H9 (cell line): Measurements from ENCODE around the gene ANP32E. TPM values are rescaled to one million over a fixed set of nuclear protein-coding genes. Genes with fewer than 3 reads are reported as not detected.

Experiments
- DNase-seq: peaks from one replicate; pipeline ENCODE4 v3.0.0-alpha.2; 2017
- H2AFZ ChIP-seq: one replicate; pipeline ENCODE4 v1.6.1; 2013; ENCODE audit warnings: mild to moderate bottlenecking, low read length, control low read depth, moderate library complexity
- H2AK5ac ChIP-seq: 2 replicates; pipeline ENCODE4 v1.6.1; 2013; ENCODE audit warnings: low read length, control low read depth, mixed read lengths; ENCODE audit not compliant: insufficient read length
- H2BK120ac ChIP-seq: one replicate; pipeline ENCODE4 v1.6.1; 2013; ENCODE audit warnings: low read depth, mild to moderate bottlenecking, low read length, control low read depth, inconsistent platforms; ENCODE audit not compliant: poor library complexity, severe bottlenecking
- H2BK12ac ChIP-seq: 2 replicates; pipeline ENCODE4 v1.6.1; 2013; ENCODE audit warnings: low read length, control low read depth, mixed read lengths, low read depth; ENCODE audit not compliant: insufficient read length
- H2BK15ac ChIP-seq: 2 replicates; pipeline ENCODE4 v1.6.1; 2013; ENCODE audit warnings: low read depth, low read length, control low read depth
- H2BK20ac ChIP-seq: one replicate; pipeline ENCODE4 v1.6.1; 2013; ENCODE audit warnings: low read depth, mild to moderate bottlenecking, low read length, control low read depth, inconsistent platforms; ENCODE audit not compliant: poor library complexity, severe bottlenecking
- H2BK5ac ChIP-seq: 2 replicates; pipeline ENCODE4 v1.6.1; 2013; ENCODE audit warnings: low read length, control low read depth, mixed read lengths; ENCODE audit not compliant: insufficient read length
- H3K14ac ChIP-seq: 2 replicates; pipeline ENCODE4 v1.6.1; 2013; ENCODE audit warnings: low read length, control low read depth; ENCODE audit not compliant: insufficient read depth
- H3K18ac ChIP-seq: 2 replicates; pipeline ENCODE4 v1.6.1; 2013; ENCODE audit warnings: low read depth, mild to moderate bottlenecking, mixed read lengths, low read length, control low read depth; ENCODE audit not compliant: insufficient read length
- H3K23ac ChIP-seq: 2 replicates; pipeline ENCODE4 v1.6.1; 2013; ENCODE audit warnings: low read length, control low read depth, mixed read lengths, low read depth; ENCODE audit not compliant: insufficient read length
- H3K23me2 ChIP-seq: 2 replicates; pipeline ENCODE4 v1.6.1; 2013; ENCODE audit warnings: low read depth, mild to moderate bottlenecking, mixed read lengths, low read length, control low read depth; ENCODE audit not compliant: insufficient read length, poor library complexity, severe bottlenecking
- H3K27ac ChIP-seq: 2 replicates; pipeline ENCODE4 v1.5.1; 2013; ENCODE audit warnings: low read length, control low read depth, mixed read lengths, low read depth; ENCODE audit not compliant: insufficient read length
- H3K27me3 ChIP-seq: 2 replicates; pipeline ENCODE4 v1.6.1; 2013; ENCODE audit warnings: low read length, control low read depth, inconsistent platforms; ENCODE audit not compliant: insufficient read depth
- H3K4ac ChIP-seq: 2 replicates; pipeline ENCODE4 v1.6.1; 2013; ENCODE audit warnings: low read depth, mild to moderate bottlenecking, control low read depth, inconsistent platforms, low read length, moderate library complexity
- H3K4me1 ChIP-seq: 2 replicates; pipeline ENCODE4 v1.6.1; 2013; ENCODE audit warnings: low read length, control low read depth, inconsistent platforms; ENCODE audit not compliant: insufficient read depth
- H3K4me2 ChIP-seq: 2 replicates; pipeline ENCODE4 v1.6.1; 2013; ENCODE audit warnings: low read length, control low read depth, mixed read lengths; ENCODE audit not compliant: insufficient read length, insufficient read depth
- H3K56ac ChIP-seq: 2 replicates; pipeline ENCODE4 v1.6.1; 2013; ENCODE audit warnings: low read depth, mild to moderate bottlenecking, mixed read lengths, low read length, control low read depth; ENCODE audit not compliant: insufficient read length
- H3K79me1 ChIP-seq: 2 replicates; pipeline ENCODE4 v1.6.1; 2013; ENCODE audit warnings: low read depth, mild to moderate bottlenecking, moderate library complexity, low read length, control low read depth, inconsistent platforms; ENCODE audit not compliant: insufficient read depth, poor library complexity, severe bottlenecking
- H3K79me2 ChIP-seq: 2 replicates; pipeline ENCODE4 v1.6.1; 2013; ENCODE audit warnings: low read length, control low read depth, inconsistent platforms; ENCODE audit not compliant: insufficient read depth
- H3K9ac ChIP-seq: 2 replicates; pipeline ENCODE4 v1.6.1; 2013; ENCODE audit warnings: low read length, control low read depth, mixed read lengths; ENCODE audit not compliant: insufficient read length; ENCODE audit errors: extremely low read depth
- H3K9me3 ChIP-seq: one replicate; pipeline ENCODE4 v1.6.1; 2013; ENCODE audit warnings: low read depth, low read length, inconsistent platforms; ENCODE audit not compliant: control insufficient read depth
- H3T11ph ChIP-seq: one replicate; pipeline ENCODE4 v1.6.1; 2013; ENCODE audit warnings: mild to moderate bottlenecking, low read length, control low read depth, inconsistent platforms
- H4K20me1 ChIP-seq: one replicate; pipeline ENCODE4 v1.6.1; 2013; ENCODE audit not compliant: control insufficient read depth, insufficient read length, insufficient read depth
- H4K5ac ChIP-seq: 2 replicates; pipeline ENCODE4 v1.6.1; 2013; ENCODE audit warnings: low read depth, mild to moderate bottlenecking, mixed read lengths, low read length, control low read depth; ENCODE audit not compliant: insufficient read length
- H4K8ac ChIP-seq: replicated peaks from 2 replicates; pipeline ENCODE4 v1.6.1; 2013; ENCODE audit warnings: low read length, control low read depth, mixed read lengths, low read depth; ENCODE audit not compliant: insufficient read length
- H4K91ac ChIP-seq: 2 replicates; pipeline ENCODE4 v1.6.1; 2013; ENCODE audit warnings: low read depth, mild to moderate bottlenecking, moderate library complexity, mixed read lengths, low read length, control low read depth; ENCODE audit not compliant: insufficient read length
- H3K27ac Mint-ChIP-seq, 3 experiments: 2 replicates in 2 of 3; 3 replicates in 1 of 3; pipeline ENCODE4 v1.8.0; 2020 to 2021; ENCODE audit warnings: mixed read lengths in 3 of 3, mild to moderate bottlenecking in 1 of 3, moderate library complexity in 1 of 3
- H3K27me3 Mint-ChIP-seq: 2 replicates; pipeline ENCODE4 v1.8.0; 2021; ENCODE audit warnings: low read depth, mild to moderate bottlenecking, moderate library complexity, mixed read lengths
- H3K36me3 Mint-ChIP-seq, 3 experiments: 2 replicates in 2 of 3; 3 replicates in 1 of 3; pipeline ENCODE4 v1.8.0; 2020 to 2021; ENCODE audit warnings: low read depth in 3 of 3, mixed read lengths in 3 of 3; ENCODE audit not compliant: insufficient read depth in 1 of 3
- H3K4me1 Mint-ChIP-seq, 2 experiments: 2 replicates each; pipeline ENCODE4 v1.8.0; 2020; ENCODE audit warnings: mixed read lengths in 2 of 2
- H3K4me3 Mint-ChIP-seq, 2 experiments: 2 replicates in 1 of 2; 3 replicates in 1 of 2; pipeline ENCODE4 v1.8.0; 2020 to 2021; ENCODE audit warnings: mild to moderate bottlenecking in 2 of 2, mixed read lengths in 2 of 2, moderate library complexity in 1 of 2
- H3K9me3 Mint-ChIP-seq, 2 experiments: 2 replicates in 1 of 2; 3 replicates in 1 of 2; pipeline ENCODE4 v1.8.0; 2020; ENCODE audit warnings: mild to moderate bottlenecking in 2 of 2, mixed read lengths in 2 of 2, moderate library complexity in 1 of 2
- CTCF ChIP-seq: fragments of 200-600 bp; sonication (generic); conservative IDR thresholded peaks from 3 replicates; pipeline ENCODE4 v1.8.0; 2021; ENCODE audit warnings: antibody characterized with exemption, mild to moderate bottlenecking
- WGBS: extraction: QIAGEN DNeasy Blood & Tissue Kit; methylation state at CpG from one replicate; pipeline ENCODE4 v1.1.7; 2013; ENCODE audit warnings: missing lambda C conversion rate, low lambda C conversion rate, mixed read lengths; ENCODE audit not compliant: insufficient read length; ENCODE audit errors: extremely low coverage; 5-methylcytosine and 5-hydroxymethylcytosine counted together
- total RNA-seq: library from RNA; stranded (reverse); gene quantifications from 2 replicates; pipeline ENCODE4 v1.2.1, GENCODE V29; 2021

ANP32E gene
- total RNA-seq, 1 experiment from 2014 or later, result 106 TPM

- Histone ChIP-seq H3K27ac (no peak overlapping the region), H4K5ac (no peak overlapping the region), H2BK120ac (no peak overlapping the region), H3K23me2 (no peaks in the 10 kb centered on the region), H3K4me1 (no peaks in the 10 kb centered on the region), H3K79me1 (no peaks in the 10 kb centered on the region), H4K20me1 (no peaks in the 10 kb centered on the region), H2BK15ac (no peak overlapping the region), H4K91ac (no peak overlapping the region), H3K23ac (no peak overlapping the region), H3K14ac (no peak overlapping the region), H3K9ac (no peak overlapping the region), H3T11ph (no peak overlapping the region), H3K79me2 (no peaks in the 10 kb centered on the region), H2AFZ (no peak overlapping the region), H3K18ac (no peak overlapping the region), H3K4ac (no peak overlapping the region), H4K8ac (no peak overlapping the region), H3K27me3 (no peaks in the 10 kb centered on the region), H2BK12ac (no peak overlapping the region), H3K4me2 (no peak overlapping the region), H2BK20ac (no peak overlapping the region), H3K9me3 (no peaks in the 10 kb centered on the region), H2BK5ac (no peak overlapping the region), H3K56ac (no peak overlapping the region), H2AK5ac (no peak overlapping the region)
- no peak for DNase-seq
- Mint-ChIP-seq H3K27me3 (no peaks in the 10 kb centered on the region), H3K4me3 (no peak overlapping the region), H3K4me1 (no peaks in the 10 kb centered on the region), H3K36me3 (no peaks in the 10 kb centered on the region), H3K27ac (no peak overlapping the region), H3K9me3 (no peaks in the 10 kb centered on the region)
- WGBS, result no CpG with 5 or more reads among the region's 11 CpGs
- no peak for TF ChIP-seq CTCF
Measured at GRCh38 chr1:150182247-150182646, 53.7 kb downstream of the ANP32E start.
